ENCODE measurements around the gene REM2. TPM values are rescaled to one million over a fixed set of nuclear protein-coding genes. Genes with fewer than 3 reads are reported as not detected.

REM2 gene
- polyA plus RNA-seq (2013, experiment 1 of 2), result 0.50 TPM
- polyA plus RNA-seq (2013, experiment 2 of 2), result 1.1 TPM

- Histone ChIP-seq H3K27me3 (ENCODE audit: insufficient read depth, low read length) (peaks cover 26% of the 10 kb centered on the region), H3K27ac (ENCODE audit: low read depth, low read length) (peak within 1 kb of the TSS; percentile 58; the same call in 1 of the 2 replicates), H3K4me1 (ENCODE audit: insufficient read depth, low read length) (peaks cover 25% of the 10 kb centered on the region), H3K4me3 (ENCODE audit: low read length) (peak within 1 kb of the TSS; percentile 37), H3K9ac (ENCODE audit: low read depth, low read length) (peak within 1 kb of the TSS; percentile 24), H3K9me3 (ENCODE audit: insufficient read depth, low read depth, low read length) (no peaks in the 10 kb centered on the region), H3K36me3 (ENCODE audit: insufficient read depth, low read length) (no peaks in the 10 kb centered on the region)
- 21% methylated on average over 14 of the region's 15 CpGs for WGBS
Observed at GRCh38 chr14:22883173-22883976, at the start of gene REM2. Gene REM2, plus strand, starts transcription at chr14:22883222. Its CDS starts 66 bp downstream, at chr14:22883288.

GRCh38 chr14:22835505-22835904, 47.5 kb upstream of the REM2 start:
- Histone ChIP-seq H3K27me3 (ENCODE audit: insufficient read depth, low read length) (peaks cover 15% of the 10 kb centered on the region), H3K27ac (ENCODE audit: low read depth, low read length) (no peak overlapping the region), H3K36me3 (ENCODE audit: insufficient read depth, low read length) (peaks cover 36% of the 10 kb centered on the region), H3K4me1 (ENCODE audit: insufficient read depth, low read length) (peaks cover 26% of the 10 kb centered on the region), H3K9me3 (ENCODE audit: insufficient read depth, low read depth, low read length) (no peaks in the 10 kb centered on the region), H3K4me3 (ENCODE audit: low read length) (no peak overlapping the region), H3K9ac (ENCODE audit: low read depth, low read length) (no peak overlapping the region)
- WGBS, result 87% methylated on average over 3 of the region's 3 CpGs

GRCh38 chr14:22836301-22837113, 46.5 kb upstream of the REM2 start, which contains the start of gene MMP14:
Gene MMP14, plus strand, starts transcription at chr14:22836585. Its CDS starts 233 bp downstream, at chr14:22836818.
- no peaks in the 10 kb centered on the region for H3K9me3 ChIP-seq (ENCODE audit: insufficient read depth, low read depth, low read length)
- H3K27ac ChIP-seq (ENCODE audit: low read depth, low read length), result peak within 1 kb of the TSS; percentile 68; the same call in 1 of the 2 replicates
- H3K4me3 ChIP-seq (ENCODE audit: low read length), result peak within 1 kb of the TSS; percentile 79
- peak within 1 kb of the TSS; percentile 87 for H3K9ac ChIP-seq (ENCODE audit: low read depth, low read length)
- H3K36me3 ChIP-seq (ENCODE audit: insufficient read depth, low read length), result peaks cover 37% of the 10 kb centered on the region
- H3K27me3 ChIP-seq (ENCODE audit: insufficient read depth, low read length), result peaks cover 15% of the 10 kb centered on the region
- peaks cover 23% of the 10 kb centered on the region for H3K4me1 ChIP-seq (ENCODE audit: insufficient read depth, low read length)
- WGBS, result under 1% methylated on average over 45 of the region's 46 CpGs

GRCh38 chr14:22837114-22837749, 45.8 kb upstream of the REM2 start:
- peak overlapping the region; percentile 79 for H3K4me3 ChIP-seq (ENCODE audit: low read length)
- peak overlapping the region; percentile 87 for H3K9ac ChIP-seq (ENCODE audit: low read depth, low read length)
- peaks cover 41% of the 10 kb centered on the region for H3K36me3 ChIP-seq (ENCODE audit: insufficient read depth, low read length)
- H3K27ac ChIP-seq (ENCODE audit: low read depth, low read length), result peak overlapping the region; percentile 68; the same call in 1 of the 2 replicates
- peaks cover 23% of the 10 kb centered on the region for H3K4me1 ChIP-seq (ENCODE audit: insufficient read depth, low read length)
- under 1% methylated on average over 54 of the region's 57 CpGs for WGBS
- H3K9me3 ChIP-seq (ENCODE audit: insufficient read depth, low read depth, low read length), result no peaks in the 10 kb centered on the region
- H3K27me3 ChIP-seq (ENCODE audit: insufficient read depth, low read length), result peaks cover 15% of the 10 kb centered on the region

GRCh38 chr14:22837750-22838538, 45.1 kb upstream of the REM2 start:
- peak overlapping the region; percentile 87 for H3K9ac ChIP-seq (ENCODE audit: low read depth, low read length)
- peak overlapping the region; percentile 40; the same call in 1 of the 2 replicates for H3K27ac ChIP-seq (ENCODE audit: low read depth, low read length)

GRCh38 chr14:22838631-22839041, 44.4 kb upstream of the REM2 start:
- Histone ChIP-seq H3K4me1 (ENCODE audit: insufficient read depth, low read length) (peaks cover 23% of the 10 kb centered on the region), H3K27me3 (ENCODE audit: insufficient read depth, low read length) (peaks cover 15% of the 10 kb centered on the region), H3K36me3 (ENCODE audit: insufficient read depth, low read length) (peaks cover 47% of the 10 kb centered on the region), H3K4me3 (ENCODE audit: low read length) (peak overlapping the region; percentile 79; the same call in 1 of the 2 replicates), H3K9ac (ENCODE audit: low read depth, low read length) (no peak overlapping the region), H3K27ac (ENCODE audit: low read depth, low read length) (no peak overlapping the region), H3K9me3 (ENCODE audit: insufficient read depth, low read depth, low read length) (no peaks in the 10 kb centered on the region)
- WGBS, result 65% methylated on average over 5 of the region's 6 CpGs

More at GRCh38 chr14:22837750-22838538, 45.1 kb upstream of the REM2 start:
- WGBS, result 28% methylated on average over 19 of the region's 25 CpGs
- H3K4me3 ChIP-seq (ENCODE audit: low read length), result peak overlapping the region; percentile 79
- no peaks in the 10 kb centered on the region for H3K9me3 ChIP-seq (ENCODE audit: insufficient read depth, low read depth, low read length)
- H3K36me3 ChIP-seq (ENCODE audit: insufficient read depth, low read length), result peaks cover 47% of the 10 kb centered on the region
- H3K27me3 ChIP-seq (ENCODE audit: insufficient read depth, low read length), result peaks cover 15% of the 10 kb centered on the region
- peaks cover 23% of the 10 kb centered on the region for H3K4me1 ChIP-seq (ENCODE audit: insufficient read depth, low read length)

GRCh38 chr14:22839159-22839779, 43.8 kb upstream of the REM2 start:
- H3K4me3 ChIP-seq (ENCODE audit: low read length), result no peak overlapping the region
- H3K9me3 ChIP-seq (ENCODE audit: insufficient read depth, low read depth, low read length), result no peaks in the 10 kb centered on the region
- H3K36me3 ChIP-seq (ENCODE audit: insufficient read depth, low read length), result peaks cover 46% of the 10 kb centered on the region
- 0 out of 2 replicates have a peak overlapping the region, but pooled peaks have one; percentile 5 for H3K9ac ChIP-seq (ENCODE audit: low read depth, low read length)
- peaks cover 23% of the 10 kb centered on the region for H3K4me1 ChIP-seq (ENCODE audit: insufficient read depth, low read length)
- peaks cover 15% of the 10 kb centered on the region for H3K27me3 ChIP-seq (ENCODE audit: insufficient read depth, low read length)
- WGBS, result 79% methylated on average over 6 of the region's 6 CpGs
- H3K27ac ChIP-seq (ENCODE audit: low read depth, low read length), result no peak overlapping the region

- whole genome bisulfite sequencing, result 95% methylated on average over 9 of the region's 9 CpGs
Observed at GRCh38 chr14:22841311-22841710, 41.7 kb upstream of the REM2 start.

GRCh38 chr14:22841769-22842168, 41.3 kb upstream of the REM2 start:
- 93% methylated on average over 8 of the region's 8 CpGs for WGBS
- peaks cover 15% of the 10 kb centered on the region for H3K4me1 ChIP-seq (ENCODE audit: insufficient read depth, low read length)
- H3K27me3 ChIP-seq (ENCODE audit: insufficient read depth, low read length), result peaks cover 12% of the 10 kb centered on the region
- peaks cover 53% of the 10 kb centered on the region for H3K36me3 ChIP-seq (ENCODE audit: insufficient read depth, low read length)
- no peaks in the 10 kb centered on the region for H3K9me3 ChIP-seq (ENCODE audit: insufficient read depth, low read depth, low read length)
- H3K27ac ChIP-seq (ENCODE audit: low read depth, low read length), result no peak overlapping the region
- no peak overlapping the region for H3K4me3 ChIP-seq (ENCODE audit: low read length)
- H3K9ac ChIP-seq (ENCODE audit: low read depth, low read length), result no peak overlapping the region

More at GRCh38 chr14:22841311-22841710, 41.7 kb upstream of the REM2 start:
- Histone ChIP-seq H3K4me1 (ENCODE audit: insufficient read depth, low read length) (peaks cover 15% of the 10 kb centered on the region), H3K27ac (ENCODE audit: low read depth, low read length) (no peak overlapping the region), H3K4me3 (ENCODE audit: low read length) (no peak overlapping the region), H3K27me3 (ENCODE audit: insufficient read depth, low read length) (peaks cover 15% of the 10 kb centered on the region), H3K9ac (ENCODE audit: low read depth, low read length) (no peak overlapping the region), H3K36me3 (ENCODE audit: insufficient read depth, low read length) (peaks cover 50% of the 10 kb centered on the region), H3K9me3 (ENCODE audit: insufficient read depth, low read depth, low read length) (no peaks in the 10 kb centered on the region)

Measured in HUES64 (cell line).